Testis (tissue), 2 donors: ENCODE measurements around the gene HSPA1L.

ENCODE experiments used
- CTCF ChIP-seq, 3 experiments: fragments of 450-650 bp in 2 of 3; fragments of 200-600 bp in 1 of 3; sonication (generic) in 1 of 3; IDR thresholded peaks; one replicate each; pipeline ENCODE4 v1.5.1; 2016 to 2019; ENCODE audit warnings: antibody characterized with exemption in 3 of 3, mild to moderate bottlenecking in 2 of 3, moderate library complexity in 1 of 3
- POLR2A ChIP-seq: fragments of 450-650 bp; IDR thresholded peaks from one replicate; pipeline ENCODE4 v1.6.1; 2017; ENCODE audit warnings: antibody characterized with exemption, mild to moderate bottlenecking, moderate library complexity

DNA sequence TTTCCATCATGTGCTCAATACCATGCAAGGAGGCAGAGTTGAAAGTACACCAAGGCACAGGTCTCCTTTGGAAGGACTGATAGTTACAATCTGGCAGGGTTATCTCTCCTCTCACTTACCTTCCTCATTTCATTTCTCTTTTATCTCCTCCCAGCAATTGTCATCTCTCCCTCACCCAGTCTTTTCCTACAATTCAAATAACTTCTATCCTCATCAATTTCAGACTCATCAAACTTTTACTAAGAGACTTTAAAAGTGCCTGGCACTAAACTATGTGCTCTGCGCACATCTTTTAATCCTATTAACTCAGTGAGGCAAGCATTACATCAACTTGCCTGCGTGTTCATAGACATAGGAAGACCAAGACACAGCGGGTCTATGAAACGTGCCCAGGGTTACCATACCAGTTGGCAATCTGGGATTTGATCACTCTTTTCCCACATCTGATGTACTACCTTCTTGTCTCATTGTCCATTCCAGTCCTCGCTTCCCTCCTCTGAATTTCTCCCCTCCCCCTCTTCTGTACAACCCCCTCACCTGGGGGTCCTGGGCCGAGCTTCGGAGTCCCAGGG lies 20.7 kb downstream of the HSPA1L start:
- TF ChIP-seq CTCF (IDR thresholded peaks at IDR 0.05) (no peak), POLR2A (no peak)
